Mesothelial cell of epicardium (in vitro differentiated cells): ENCODE measurements around the gene KDM1B. TPM values are rescaled to one million over a fixed set of nuclear protein-coding genes. Genes with fewer than 3 reads are reported as not detected.

ENCODE experiments used
- DNase-seq, 2 experiments: peaks; one replicate each; pipeline ENCODE4 v3.0.0; 2021; ENCODE audit warnings: low spot score in 2 of 2; ENCODE audit not compliant: unreplicated experiment in 2 of 2
- H3K27ac Mint-ChIP-seq: 2 replicates; pipeline ENCODE4 v1.8.0; 2021; ENCODE audit warnings: mixed read lengths
- H3K27me3 Mint-ChIP-seq: 2 replicates; pipeline ENCODE4 v1.8.0; 2021; ENCODE audit warnings: low read depth, mixed read lengths
- H3K36me3 Mint-ChIP-seq: 2 replicates; pipeline ENCODE4 v1.8.0; 2021; ENCODE audit warnings: mixed read lengths
- H3K4me1 Mint-ChIP-seq: 2 replicates; pipeline ENCODE4 v1.8.0; 2021; ENCODE audit warnings: mixed read lengths
- H3K4me3 Mint-ChIP-seq: 2 replicates; pipeline ENCODE4 v1.8.0; 2021; ENCODE audit warnings: mild to moderate bottlenecking, moderate library complexity, mixed read lengths
- H3K9me3 Mint-ChIP-seq: 2 replicates; pipeline ENCODE4 v1.8.0; 2021; ENCODE audit warnings: mixed read lengths
- total RNA-seq: library from RNA; stranded (reverse); gene quantifications from 3 replicates; pipeline ENCODE4 v1.2.1, GENCODE V29; 2021
- TF ChIP-seq, protein P1 (sequence below): fragments of 200-600 bp; sonication (generic); IDR thresholded peaks from one replicate; pipeline ENCODE4 v1.5.0; 2021; ENCODE audit warnings: antibody characterized with exemption; ENCODE audit not compliant: unreplicated experiment

KDM1B gene
- total RNA-seq, 1 donor from 2014 or later: 16.1 TPM

DNA sequence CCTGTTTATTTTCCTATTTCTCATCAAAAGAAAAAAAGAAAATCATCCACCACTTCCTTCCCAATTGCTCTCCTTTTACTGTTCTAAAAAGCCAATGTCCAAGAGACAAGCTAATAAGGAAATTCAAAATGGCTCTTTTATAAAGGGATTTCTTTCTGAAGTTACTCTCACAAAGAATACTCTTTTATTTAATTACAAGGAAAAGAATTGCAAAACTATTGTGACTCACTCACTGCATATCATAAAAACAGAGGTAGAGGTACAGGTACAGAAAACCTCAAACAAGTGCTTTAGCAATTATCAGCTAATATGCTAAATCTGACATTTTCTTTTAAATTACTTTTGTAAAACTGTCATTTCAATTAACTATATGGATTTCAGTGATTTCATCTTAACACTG lies 91.0 kb downstream of the KDM1B start:
- no peaks in the 10 kb centered on the region for H3K9me3 Mint-ChIP-seq
- TF ChIP-seq, protein P1, sequence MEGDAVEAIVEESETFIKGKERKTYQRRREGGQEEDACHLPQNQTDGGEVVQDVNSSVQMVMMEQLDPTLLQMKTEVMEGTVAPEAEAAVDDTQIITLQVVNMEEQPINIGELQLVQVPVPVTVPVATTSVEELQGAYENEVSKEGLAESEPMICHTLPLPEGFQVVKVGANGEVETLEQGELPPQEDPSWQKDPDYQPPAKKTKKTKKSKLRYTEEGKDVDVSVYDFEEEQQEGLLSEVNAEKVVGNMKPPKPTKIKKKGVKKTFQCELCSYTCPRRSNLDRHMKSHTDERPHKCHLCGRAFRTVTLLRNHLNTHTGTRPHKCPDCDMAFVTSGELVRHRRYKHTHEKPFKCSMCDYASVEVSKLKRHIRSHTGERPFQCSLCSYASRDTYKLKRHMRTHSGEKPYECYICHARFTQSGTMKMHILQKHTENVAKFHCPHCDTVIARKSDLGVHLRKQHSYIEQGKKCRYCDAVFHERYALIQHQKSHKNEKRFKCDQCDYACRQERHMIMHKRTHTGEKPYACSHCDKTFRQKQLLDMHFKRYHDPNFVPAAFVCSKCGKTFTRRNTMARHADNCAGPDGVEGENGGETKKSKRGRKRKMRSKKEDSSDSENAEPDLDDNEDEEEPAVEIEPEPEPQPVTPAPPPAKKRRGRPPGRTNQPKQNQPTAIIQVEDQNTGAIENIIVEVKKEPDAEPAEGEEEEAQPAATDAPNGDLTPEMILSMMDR: no peak
- no peaks in the 10 kb centered on the region for H3K27me3 Mint-ChIP-seq
- H3K36me3 Mint-ChIP-seq: peaks cover 41% of the 10 kb centered on the region
- H3K27ac Mint-ChIP-seq: no peak overlapping the region
- H3K4me3 Mint-ChIP-seq: no peak overlapping the region
- no peak for DNase-seq
- peaks cover 3% of the 10 kb centered on the region for H3K4me1 Mint-ChIP-seq

DNA sequence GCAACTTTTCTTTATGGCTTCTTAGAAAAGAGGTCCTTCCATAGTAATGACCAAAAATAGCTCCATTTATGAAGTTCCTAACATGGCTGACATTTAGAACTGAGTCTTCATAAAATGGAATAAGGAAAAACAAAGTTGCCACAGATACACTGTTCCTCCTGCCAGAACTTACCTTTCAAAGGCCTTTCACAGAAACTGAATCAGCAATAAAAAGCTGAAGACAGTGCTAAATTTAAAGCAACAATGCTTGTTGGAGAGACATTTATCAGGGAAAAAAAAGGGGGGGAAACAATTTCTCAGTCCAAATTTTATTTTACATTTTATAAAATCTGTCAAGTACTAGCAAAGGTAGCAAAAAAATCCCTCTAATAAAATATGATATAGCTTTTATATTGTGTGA lies 91.8 kb downstream of the KDM1B start:
- Mint-ChIP-seq H3K27me3 (no peaks in the 10 kb centered on the region), H3K9me3 (no peaks in the 10 kb centered on the region), H3K4me1 (no peaks in the 10 kb centered on the region), H3K27ac (peak overlapping the region; percentile 56), H3K36me3 (peaks cover 47% of the 10 kb centered on the region), H3K4me3 (no peak overlapping the region)
- no peak for DNase-seq
- TF ChIP-seq, protein P1: no peak

DNA sequence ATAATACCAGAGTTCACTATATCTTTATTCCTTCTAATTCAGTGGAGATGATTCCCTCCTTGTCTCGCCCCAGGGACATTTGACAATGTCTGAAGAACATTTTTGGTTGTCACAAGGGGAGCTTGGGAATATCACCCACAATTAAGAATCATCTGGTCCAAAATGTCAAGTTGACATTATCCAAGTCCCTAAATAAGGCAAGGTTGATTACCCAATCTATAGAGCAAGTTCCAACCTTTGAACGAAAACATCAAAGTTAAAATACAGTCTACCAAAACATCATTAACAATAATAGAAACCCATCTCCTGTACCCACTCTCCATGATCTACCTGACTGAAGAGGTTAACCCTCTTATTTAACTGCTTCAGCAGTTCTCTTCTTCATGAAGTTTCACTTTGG lies 93.5 kb downstream of the KDM1B start:
- TF ChIP-seq, protein P1: no peak
- Mint-ChIP-seq H3K27ac (no peak overlapping the region), H3K4me3 (no peak overlapping the region), H3K27me3 (no peaks in the 10 kb centered on the region), H3K4me1 (no peaks in the 10 kb centered on the region), H3K36me3 (peaks cover 41% of the 10 kb centered on the region), H3K9me3 (no peaks in the 10 kb centered on the region)
- DNase-seq: no peak

DNA sequence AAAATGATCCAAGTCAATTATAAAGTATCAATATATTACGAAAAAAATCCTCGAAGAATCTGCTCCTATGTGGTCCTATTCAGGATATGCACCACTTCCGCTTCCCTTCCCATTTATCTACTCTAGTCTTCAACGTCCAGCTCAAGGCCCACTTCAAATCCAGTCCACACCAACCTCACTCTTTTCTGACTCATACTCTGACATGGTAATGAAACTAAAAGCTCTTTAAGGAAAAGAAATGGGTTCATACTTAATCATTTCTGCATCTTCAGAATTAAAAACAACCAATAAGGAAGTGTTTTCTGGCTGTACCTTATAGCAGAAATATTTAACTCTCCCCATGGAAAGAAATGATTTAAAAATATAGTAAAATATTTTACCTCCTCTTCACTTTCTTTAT lies 94.0 kb downstream of the KDM1B start:
- no peaks in the 10 kb centered on the region for H3K9me3 Mint-ChIP-seq
- DNase-seq: no peak
- no peak overlapping the region for H3K4me3 Mint-ChIP-seq
- no peaks in the 10 kb centered on the region for H3K27me3 Mint-ChIP-seq
- TF ChIP-seq, protein P1: no peak
- H3K27ac Mint-ChIP-seq: no peak overlapping the region
- peaks cover 39% of the 10 kb centered on the region for H3K36me3 Mint-ChIP-seq
- no peaks in the 10 kb centered on the region for H3K4me1 Mint-ChIP-seq

DNA sequence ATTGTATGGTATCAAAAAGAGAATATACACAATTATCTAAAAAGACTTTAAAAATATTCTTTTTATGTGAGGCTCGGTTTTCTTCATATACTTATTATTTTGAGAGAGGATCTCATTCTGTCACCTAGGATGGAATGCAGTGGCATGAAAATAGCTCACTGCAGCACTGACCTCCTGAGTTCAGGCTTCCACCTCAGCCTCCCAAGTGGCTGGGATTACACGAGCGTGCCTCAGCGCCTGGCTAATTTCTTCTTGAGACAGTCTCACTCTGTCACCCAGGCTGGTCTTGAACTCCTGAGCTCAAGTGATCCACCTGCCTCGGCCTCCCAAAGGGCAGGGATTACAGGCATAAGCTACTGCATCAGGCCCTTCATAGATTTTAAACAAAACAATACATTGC lies 98.4 kb downstream of the KDM1B start:
- H3K27me3 Mint-ChIP-seq: no peaks in the 10 kb centered on the region

More for the DNA sequence above, 98.4 kb downstream of the KDM1B start:
- Mint-ChIP-seq H3K27ac (no peak overlapping the region), H3K9me3 (no peaks in the 10 kb centered on the region), H3K4me1 (peaks cover under 1% of the 10 kb centered on the region), H3K36me3 (peaks cover 44% of the 10 kb centered on the region), H3K4me3 (no peak overlapping the region)
- TF ChIP-seq, protein P1: no peak
- DNase-seq: no peak
